ENCODE data around the gene CBL.

- no peak for TF ChIP-seq CTCF (IDR thresholded peaks at IDR 0.05)
- no peak for TF ChIP-seq POLR2A (IDR thresholded peaks at IDR 0.05)
- no peak for TF ChIP-seq EP300 (IDR thresholded peaks at IDR 0.05)
Measured at GRCh38 chr11:119345685-119346084, 139.5 kb downstream of the CBL start.
